Measurements from ENCODE around the gene CPEB1.

Gene CPEB1

DNA sequence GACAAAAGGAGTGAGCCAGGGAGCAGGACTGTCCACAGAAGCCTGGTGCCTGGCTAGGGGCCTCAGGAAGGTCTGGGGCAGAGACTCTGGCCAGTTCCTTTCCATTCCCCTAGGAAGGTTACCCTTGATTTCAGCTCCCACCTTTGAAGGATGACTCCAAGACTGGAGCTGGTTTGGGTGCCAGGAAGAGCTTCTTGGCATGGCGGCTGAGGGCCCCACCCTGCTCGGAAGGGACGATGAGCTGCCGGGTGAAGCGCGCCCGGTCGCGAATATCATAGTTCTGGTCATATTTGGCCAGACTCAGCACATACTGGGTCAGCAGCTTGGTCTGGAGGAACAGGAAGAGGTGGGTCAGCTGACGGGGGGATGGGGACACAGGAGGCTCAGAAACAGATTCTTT is 19.4 kb upstream of the CPEB1 start:
- no peaks in the 10 kb centered on the region for H3K9me3 ChIP-seq (ENCODE audit: control insufficient read depth, insufficient read depth, low read length)
- H3K4me3 ChIP-seq (ENCODE audit: low read depth, low read length) = no peak overlapping the region
- no peaks in the 10 kb centered on the region for H3K4me1 ChIP-seq (ENCODE audit: control insufficient read depth, insufficient read depth, low read length)
- H3K27me3 ChIP-seq (ENCODE audit: control insufficient read depth, insufficient read depth, low read length) = peaks cover 5% of the 10 kb centered on the region
- H3K36me3 ChIP-seq (ENCODE audit: control insufficient read depth, insufficient read depth, low read length) = no peaks in the 10 kb centered on the region
- no peak overlapping the region for H3K9ac ChIP-seq (ENCODE audit: low read depth, low read length)
- no peak overlapping the region for H3K27ac ChIP-seq (ENCODE audit: low read depth, low read length)

DNA sequence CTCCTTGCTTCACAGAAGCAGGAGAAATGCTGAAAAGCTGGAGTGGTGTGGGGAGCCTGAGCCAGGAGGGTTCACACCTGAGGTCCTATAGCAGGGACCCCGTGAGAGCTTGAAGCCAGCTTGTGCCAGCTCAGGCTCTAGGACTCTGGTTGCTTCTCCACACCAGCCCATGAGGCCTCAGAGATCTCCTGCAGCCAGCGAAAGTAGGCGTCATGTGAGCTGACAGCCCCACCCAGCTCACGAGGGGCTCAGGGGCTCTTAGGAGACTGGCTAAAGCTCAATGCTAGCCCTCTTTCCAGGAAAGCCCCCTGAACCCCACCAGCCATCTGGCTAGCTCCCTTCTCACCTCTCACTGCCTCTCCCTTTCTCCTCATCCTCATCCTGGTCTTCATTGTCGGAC is 16.9 kb upstream of the CPEB1 start:
- Histone ChIP-seq H3K27me3 (ENCODE audit: control insufficient read depth, insufficient read depth, low read length) (peaks cover 5% of the 10 kb centered on the region), H3K9me3 (ENCODE audit: control insufficient read depth, insufficient read depth, low read length) (no peaks in the 10 kb centered on the region), H3K36me3 (ENCODE audit: control insufficient read depth, insufficient read depth, low read length) (no peaks in the 10 kb centered on the region), H3K9ac (ENCODE audit: low read depth, low read length) (no peak overlapping the region), H3K27ac (ENCODE audit: low read depth, low read length) (no peak overlapping the region), H3K4me3 (ENCODE audit: low read depth, low read length) (no peak overlapping the region), H3K4me1 (ENCODE audit: control insufficient read depth, insufficient read depth, low read length) (no peaks in the 10 kb centered on the region)

DNA sequence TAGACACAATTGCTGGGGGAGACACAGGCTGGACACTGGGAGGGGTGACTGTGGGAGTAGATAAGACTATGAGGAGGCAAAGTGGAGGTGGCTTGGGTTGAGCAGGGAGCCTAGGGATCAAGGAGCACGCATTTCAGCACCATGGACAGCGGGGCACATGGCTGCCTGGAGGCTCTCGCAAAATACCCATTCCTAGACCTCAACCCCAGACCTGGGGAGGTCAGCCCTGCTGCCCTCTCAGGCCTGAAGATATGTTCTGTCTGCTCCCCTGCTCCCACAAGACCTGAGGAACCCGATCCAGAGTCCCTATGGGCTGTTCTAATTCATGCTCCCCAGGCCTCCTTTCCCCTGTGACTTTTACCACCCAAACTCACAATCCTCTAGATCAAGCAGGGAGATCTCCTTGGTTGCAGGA is 16.0 kb upstream of the CPEB1 start:
- Histone ChIP-seq H3K27ac (ENCODE audit: low read depth, low read length) (no peak overlapping the region), H3K4me1 (ENCODE audit: control insufficient read depth, insufficient read depth, low read length) (no peaks in the 10 kb centered on the region), H3K9me3 (ENCODE audit: control insufficient read depth, insufficient read depth, low read length) (no peaks in the 10 kb centered on the region), H3K36me3 (ENCODE audit: control insufficient read depth, insufficient read depth, low read length) (no peaks in the 10 kb centered on the region), H3K4me3 (ENCODE audit: low read depth, low read length) (no peak overlapping the region), H3K27me3 (ENCODE audit: control insufficient read depth, insufficient read depth, low read length) (peaks cover 5% of the 10 kb centered on the region), H3K9ac (ENCODE audit: low read depth, low read length) (no peak overlapping the region)

DNA sequence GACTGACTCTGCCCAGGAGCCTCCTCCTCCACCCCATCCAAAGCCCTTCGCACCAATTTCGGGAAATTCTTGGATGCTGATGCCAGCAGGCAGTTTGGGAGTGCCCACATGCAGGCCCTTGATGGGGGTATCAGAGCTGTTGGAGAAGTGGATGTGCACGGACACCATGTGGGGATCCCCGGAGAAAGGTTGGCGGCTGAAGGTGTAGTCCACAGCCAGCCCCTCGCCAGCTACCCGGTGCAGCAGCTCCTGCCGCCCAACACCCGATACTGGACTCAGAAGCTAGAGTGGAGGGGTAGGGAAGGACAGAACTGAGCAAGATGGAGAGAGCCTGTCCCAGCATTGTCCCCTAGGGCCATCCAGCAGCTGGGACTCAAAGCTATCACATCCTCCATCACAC is 15.5 kb upstream of the CPEB1 start:
- no peaks in the 10 kb centered on the region for H3K4me1 ChIP-seq (ENCODE audit: control insufficient read depth, insufficient read depth, low read length)
- peaks cover 7% of the 10 kb centered on the region for H3K27me3 ChIP-seq (ENCODE audit: control insufficient read depth, insufficient read depth, low read length)
- H3K9me3 ChIP-seq (ENCODE audit: control insufficient read depth, insufficient read depth, low read length) = no peaks in the 10 kb centered on the region
- no peak overlapping the region for H3K9ac ChIP-seq (ENCODE audit: low read depth, low read length)
- H3K4me3 ChIP-seq (ENCODE audit: low read depth, low read length) = no peak overlapping the region
- H3K36me3 ChIP-seq (ENCODE audit: control insufficient read depth, insufficient read depth, low read length) = no peaks in the 10 kb centered on the region
- no peak overlapping the region for H3K27ac ChIP-seq (ENCODE audit: low read depth, low read length)

DNA sequence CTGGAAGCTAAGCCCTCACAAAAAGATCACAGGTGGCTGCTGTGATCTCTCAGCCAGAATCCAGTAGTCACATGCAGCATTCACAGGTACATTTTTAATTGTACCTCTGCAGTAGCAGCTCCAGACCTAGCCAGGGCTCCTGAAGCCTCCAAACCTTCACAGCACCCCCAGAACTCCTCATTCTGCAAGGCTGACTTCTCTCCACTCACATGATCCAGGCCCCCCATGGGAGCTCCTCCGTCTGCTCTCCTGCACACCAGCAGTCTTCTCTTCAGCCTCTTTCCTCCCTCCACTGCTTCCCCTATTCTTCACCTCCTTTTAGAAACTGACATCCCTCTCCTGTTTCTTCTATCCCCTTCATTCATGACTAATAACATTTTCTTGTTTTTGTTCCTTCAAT is 13.2 kb upstream of the CPEB1 start:
- Histone ChIP-seq H3K9me3 (ENCODE audit: control insufficient read depth, insufficient read depth, low read length) (no peaks in the 10 kb centered on the region), H3K4me3 (ENCODE audit: low read depth, low read length) (no peak overlapping the region), H3K27ac (ENCODE audit: low read depth, low read length) (no peak overlapping the region), H3K4me1 (ENCODE audit: control insufficient read depth, insufficient read depth, low read length) (no peaks in the 10 kb centered on the region), H3K9ac (ENCODE audit: low read depth, low read length) (no peak overlapping the region), H3K27me3 (ENCODE audit: control insufficient read depth, insufficient read depth, low read length) (peaks cover 9% of the 10 kb centered on the region), H3K36me3 (ENCODE audit: control insufficient read depth, insufficient read depth, low read length) (no peaks in the 10 kb centered on the region)

DNA sequence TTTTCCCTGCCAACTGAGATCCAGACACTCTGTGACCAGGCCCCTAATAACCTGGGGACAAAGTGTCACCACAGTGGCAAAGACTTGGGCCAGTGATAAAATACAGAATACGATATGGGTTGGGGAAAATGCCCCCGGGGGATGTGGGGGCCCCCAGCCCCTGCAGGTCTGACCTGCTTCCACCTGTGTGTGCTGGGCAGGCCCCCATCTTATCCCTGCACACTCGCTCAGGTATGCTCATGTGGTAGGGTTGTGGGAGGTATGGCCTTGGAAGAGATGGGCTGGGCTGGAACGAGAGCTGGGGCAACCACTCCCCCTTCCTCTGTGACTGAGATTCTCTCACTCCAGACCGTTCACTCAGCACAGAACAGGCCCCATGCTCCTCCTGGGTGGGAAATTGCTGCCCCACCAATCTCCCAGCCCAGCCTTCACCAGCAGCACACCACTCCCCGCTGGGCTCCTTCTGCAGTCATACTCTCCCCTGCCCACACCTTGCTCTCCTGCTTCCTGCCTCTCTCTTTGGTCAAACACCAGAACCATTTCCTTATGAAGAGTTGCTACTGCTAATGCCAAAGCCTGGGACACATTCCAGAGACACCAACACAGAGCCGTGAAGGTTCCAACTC is 9.6 kb upstream of the CPEB1 start:
- Histone ChIP-seq H3K36me3 (ENCODE audit: control insufficient read depth, insufficient read depth, low read length) (no peaks in the 10 kb centered on the region), H3K4me1 (ENCODE audit: control insufficient read depth, insufficient read depth, low read length) (no peaks in the 10 kb centered on the region), H3K4me3 (ENCODE audit: low read depth, low read length) (no peak overlapping the region), H3K9ac (ENCODE audit: low read depth, low read length) (no peak overlapping the region), H3K9me3 (ENCODE audit: control insufficient read depth, insufficient read depth, low read length) (no peaks in the 10 kb centered on the region), H3K27me3 (ENCODE audit: control insufficient read depth, insufficient read depth, low read length) (0 out of 2 replicates have a peak, but pooled peaks cover 4% of the 10 kb centered on the region), H3K27ac (ENCODE audit: low read depth, low read length) (no peak overlapping the region)

DNA sequence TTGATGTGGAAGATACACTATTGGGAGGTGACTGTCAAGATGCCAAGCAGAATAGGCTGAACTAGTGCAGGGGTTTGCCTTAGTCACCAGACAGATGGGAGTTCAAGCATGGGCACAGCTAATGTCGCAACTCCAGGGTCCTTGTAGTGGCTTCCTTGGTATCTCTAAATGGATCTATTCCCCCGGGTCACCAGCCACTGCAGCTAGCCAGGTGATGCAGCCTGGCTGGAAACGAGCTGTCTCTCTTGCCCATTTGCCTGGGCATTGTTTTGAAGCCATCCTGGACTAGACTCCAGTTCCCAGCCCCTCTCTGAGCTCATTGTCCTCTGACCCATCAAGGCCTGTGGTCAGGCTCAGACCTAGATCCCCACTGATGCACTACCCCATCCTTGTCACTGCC is 8.4 kb upstream of the CPEB1 start:
- H3K27me3 ChIP-seq (ENCODE audit: control insufficient read depth, insufficient read depth, low read length) = 0 out of 2 replicates have a peak, but pooled peaks cover 4% of the 10 kb centered on the region
- no peaks in the 10 kb centered on the region for H3K36me3 ChIP-seq (ENCODE audit: control insufficient read depth, insufficient read depth, low read length)
- H3K27ac ChIP-seq (ENCODE audit: low read depth, low read length) = no peak overlapping the region
- no peak overlapping the region for H3K4me3 ChIP-seq (ENCODE audit: low read depth, low read length)
- H3K4me1 ChIP-seq (ENCODE audit: control insufficient read depth, insufficient read depth, low read length) = no peaks in the 10 kb centered on the region
- no peaks in the 10 kb centered on the region for H3K9me3 ChIP-seq (ENCODE audit: control insufficient read depth, insufficient read depth, low read length)
- H3K9ac ChIP-seq (ENCODE audit: low read depth, low read length) = no peak overlapping the region

DNA sequence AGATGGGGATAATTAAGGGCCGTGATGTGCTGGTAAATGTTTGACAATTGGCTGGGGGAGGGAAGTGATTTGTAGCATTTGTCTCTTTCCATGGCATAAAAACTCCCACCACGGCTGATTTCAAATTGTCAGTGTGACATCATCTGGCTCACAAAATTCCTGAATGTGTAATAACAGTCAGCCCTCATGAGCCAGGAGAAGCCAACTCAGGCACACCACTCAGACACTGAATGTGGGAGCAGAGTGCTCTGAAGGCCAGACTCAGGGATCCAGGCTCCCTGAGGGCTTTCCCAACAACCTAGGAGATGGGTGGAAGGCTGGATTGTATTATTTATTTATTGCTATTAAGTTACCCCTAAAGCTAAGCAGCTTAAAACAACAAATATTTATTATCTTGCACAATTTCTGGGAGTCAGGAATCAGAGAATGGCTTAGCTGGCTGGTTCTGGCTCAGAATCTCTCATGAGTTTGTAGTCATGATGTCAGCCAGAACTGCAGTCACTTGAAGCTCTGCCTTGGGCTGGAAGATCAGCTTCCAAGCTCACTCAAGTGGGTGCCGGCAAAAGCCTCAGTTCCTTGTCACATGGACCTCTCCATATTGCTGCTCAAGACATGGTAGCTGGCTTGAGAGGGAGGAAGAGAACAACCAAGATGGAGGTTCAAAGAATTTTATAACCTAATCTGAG is 6.5 kb upstream of the CPEB1 start:
- Histone ChIP-seq H3K27ac (ENCODE audit: low read depth, low read length) (no peak overlapping the region), H3K27me3 (ENCODE audit: control insufficient read depth, insufficient read depth, low read length) (peaks cover 22% of the 10 kb centered on the region), H3K4me3 (ENCODE audit: low read depth, low read length) (no peak overlapping the region), H3K36me3 (ENCODE audit: control insufficient read depth, insufficient read depth, low read length) (no peaks in the 10 kb centered on the region), H3K9me3 (ENCODE audit: control insufficient read depth, insufficient read depth, low read length) (no peaks in the 10 kb centered on the region), H3K4me1 (ENCODE audit: control insufficient read depth, insufficient read depth, low read length) (no peaks in the 10 kb centered on the region), H3K9ac (ENCODE audit: low read depth, low read length) (no peak overlapping the region)

DNA sequence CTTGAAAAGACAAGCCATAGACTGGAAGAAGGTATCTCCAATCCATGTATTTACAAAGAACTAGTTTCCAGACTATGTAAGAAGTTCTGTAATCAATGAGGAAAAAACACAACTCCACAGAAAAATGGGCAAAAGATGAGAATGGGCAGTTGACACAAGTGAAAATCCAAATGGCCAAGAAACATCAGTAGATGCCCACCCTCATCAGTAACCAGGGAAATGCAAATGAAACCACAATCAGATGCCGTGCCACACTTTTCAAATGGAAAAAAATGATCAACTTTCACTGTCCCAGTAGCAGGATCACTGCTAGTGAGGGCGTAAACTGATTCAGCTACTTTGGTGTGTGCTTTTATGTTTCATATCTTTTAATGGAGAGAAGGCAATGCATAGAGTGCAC is 4.5 kb upstream of the CPEB1 start:
- Histone ChIP-seq H3K36me3 (ENCODE audit: control insufficient read depth, insufficient read depth, low read length) (no peaks in the 10 kb centered on the region), H3K27ac (ENCODE audit: low read depth, low read length) (no peak overlapping the region), H3K4me1 (ENCODE audit: control insufficient read depth, insufficient read depth, low read length) (no peaks in the 10 kb centered on the region), H3K4me3 (ENCODE audit: low read depth, low read length) (no peak overlapping the region), H3K9ac (ENCODE audit: low read depth, low read length) (no peak overlapping the region), H3K9me3 (ENCODE audit: control insufficient read depth, insufficient read depth, low read length) (0 out of 2 replicates have a peak, but pooled peaks cover 2% of the 10 kb centered on the region), H3K27me3 (ENCODE audit: control insufficient read depth, insufficient read depth, low read length) (peaks cover 37% of the 10 kb centered on the region)

DNA sequence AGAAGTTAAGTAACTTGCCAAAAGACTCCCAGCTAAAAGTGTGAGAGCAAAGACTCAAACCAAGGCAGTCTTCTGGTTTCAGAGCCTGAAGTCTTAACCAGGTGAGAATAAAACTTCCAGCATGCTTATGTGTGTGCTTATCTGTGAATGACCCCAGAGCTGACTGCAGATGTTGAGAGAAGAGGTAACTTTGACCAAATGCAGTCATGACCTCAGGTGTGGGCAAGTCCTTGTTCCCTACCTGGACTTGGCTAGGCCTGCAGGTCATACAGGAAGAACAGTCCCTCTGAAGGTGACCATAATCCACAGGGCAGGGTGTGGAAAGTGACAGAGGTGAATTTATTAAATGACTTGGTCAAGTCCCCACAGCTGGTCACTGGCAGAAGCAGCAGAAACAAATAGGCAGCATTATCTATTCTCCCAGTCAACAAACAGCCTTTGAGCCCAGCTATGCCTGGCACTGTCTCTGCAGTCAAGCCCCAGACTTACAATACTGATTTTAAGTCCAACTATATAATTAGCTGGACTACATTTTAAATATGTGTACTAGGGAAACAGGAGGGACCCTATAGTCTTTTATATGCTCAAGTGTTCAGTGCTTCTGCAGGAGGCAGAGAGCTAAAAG is 3.0 kb upstream of the CPEB1 start:
- H3K9ac ChIP-seq (ENCODE audit: low read depth, low read length) = no peak overlapping the region
- peaks cover 53% of the 10 kb centered on the region for H3K27me3 ChIP-seq (ENCODE audit: control insufficient read depth, insufficient read depth, low read length)

More for the DNA sequence above, 3.0 kb upstream of the CPEB1 start:
- Histone ChIP-seq H3K4me1 (ENCODE audit: control insufficient read depth, insufficient read depth, low read length) (no peaks in the 10 kb centered on the region), H3K36me3 (ENCODE audit: control insufficient read depth, insufficient read depth, low read length) (no peaks in the 10 kb centered on the region), H3K4me3 (ENCODE audit: low read depth, low read length) (no peak overlapping the region), H3K9me3 (ENCODE audit: control insufficient read depth, insufficient read depth, low read length) (0 out of 2 replicates have a peak, but pooled peaks cover 2% of the 10 kb centered on the region), H3K27ac (ENCODE audit: low read depth, low read length) (no peak overlapping the region)

Data from HUES48 (cell line).